HG03571 (cell line): Measurements from ENCODE around the gene OR10P1.
"Not testable (repeated sequence)": the region's sequence is repeated elsewhere in the genome, so short reads cannot be mapped to it uniquely, and the experiment has no call there.

Source experiments
- ATAC-seq: cut with Tn5 transposase; IDR thresholded peaks from one replicate; pipeline ENCODE4 v1.9.1; 2021; ENCODE audit not compliant: unreplicated experiment

OR10P1 gene, protein sequence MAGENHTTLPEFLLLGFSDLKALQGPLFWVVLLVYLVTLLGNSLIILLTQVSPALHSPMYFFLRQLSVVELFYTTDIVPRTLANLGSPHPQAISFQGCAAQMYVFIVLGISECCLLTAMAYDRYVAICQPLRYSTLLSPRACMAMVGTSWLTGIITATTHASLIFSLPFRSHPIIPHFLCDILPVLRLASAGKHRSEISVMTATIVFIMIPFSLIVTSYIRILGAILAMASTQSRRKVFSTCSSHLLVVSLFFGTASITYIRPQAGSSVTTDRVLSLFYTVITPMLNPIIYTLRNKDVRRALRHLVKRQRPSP

DNA sequence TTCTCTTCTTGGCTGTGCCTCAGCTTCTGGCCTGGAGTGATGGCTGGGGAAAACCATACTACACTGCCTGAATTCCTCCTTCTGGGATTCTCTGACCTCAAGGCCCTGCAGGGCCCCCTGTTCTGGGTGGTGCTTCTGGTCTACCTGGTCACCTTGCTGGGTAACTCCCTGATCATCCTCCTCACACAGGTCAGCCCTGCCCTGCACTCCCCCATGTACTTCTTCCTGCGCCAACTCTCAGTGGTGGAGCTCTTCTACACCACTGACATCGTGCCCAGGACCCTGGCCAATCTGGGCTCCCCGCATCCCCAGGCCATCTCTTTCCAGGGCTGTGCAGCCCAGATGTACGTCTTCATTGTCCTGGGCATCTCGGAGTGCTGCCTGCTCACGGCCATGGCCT lies at the start of gene OR10P1:
Gene OR10P1, plus strand, starts transcription at position 40 of the 400 bp plus-strand sequence. Its CDS starts 0 bp downstream, at position 40.
- ATAC-seq: no peak

DNA sequence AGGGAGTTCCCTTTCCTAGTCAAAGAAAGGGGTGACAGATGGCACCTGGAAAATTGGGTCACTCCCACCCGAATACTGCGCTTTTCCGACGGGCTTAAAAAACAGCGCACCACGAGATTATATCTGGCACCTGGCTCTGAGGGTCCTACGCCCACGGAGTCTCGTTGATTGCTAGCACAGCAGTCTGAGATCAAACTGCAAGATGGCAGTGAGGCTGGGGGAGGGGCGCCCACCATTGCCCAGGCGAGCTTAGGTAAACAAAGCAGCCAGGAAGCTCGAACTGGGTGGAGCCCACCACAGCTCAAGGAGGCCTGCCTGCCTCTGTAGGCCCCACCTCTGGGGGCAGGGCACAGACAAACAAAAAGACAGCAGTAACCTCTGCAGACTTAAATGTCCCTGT lies 46.5 kb upstream of the OR10P1 start:
- ATAC-seq: not testable (repeated sequence)

DNA sequence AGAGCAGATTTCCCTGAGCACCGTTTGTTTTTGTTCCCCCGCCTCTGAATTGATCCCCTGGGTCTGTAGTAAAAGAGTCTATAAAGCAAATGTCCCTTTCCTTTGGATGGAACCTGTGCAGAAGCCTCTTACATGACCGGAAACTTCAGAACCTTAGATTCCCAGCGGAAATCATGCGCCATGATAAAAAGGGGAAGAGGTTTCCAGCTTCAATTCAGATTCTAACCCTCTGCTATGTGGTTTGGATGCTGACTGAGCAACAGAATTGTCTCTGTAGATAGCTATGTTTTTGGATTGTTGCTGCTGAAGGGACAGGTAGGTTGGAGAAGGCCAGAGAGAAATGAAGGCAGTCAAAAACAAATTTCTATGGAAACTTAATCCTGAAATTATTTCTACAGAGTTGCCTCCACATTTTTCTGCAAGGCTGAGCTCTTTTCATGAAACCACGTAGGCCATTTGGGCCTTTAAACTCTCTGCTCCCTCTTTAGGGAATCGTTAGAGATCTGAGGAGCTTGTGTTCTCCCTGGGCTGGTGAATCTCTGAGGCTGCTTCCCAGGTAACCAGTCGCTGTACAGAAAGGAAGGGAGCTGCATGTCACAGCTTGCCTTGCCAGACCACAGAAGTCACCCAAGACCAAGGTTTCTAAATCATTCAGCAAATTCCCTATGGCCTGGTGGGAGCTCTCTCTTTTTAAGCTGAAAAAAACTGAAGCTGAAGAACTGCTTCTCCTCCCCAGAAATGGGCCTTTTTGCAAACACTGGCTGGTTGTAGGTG lies 28.7 kb upstream of the OR10P1 start:
- no peak for ATAC-seq

DNA sequence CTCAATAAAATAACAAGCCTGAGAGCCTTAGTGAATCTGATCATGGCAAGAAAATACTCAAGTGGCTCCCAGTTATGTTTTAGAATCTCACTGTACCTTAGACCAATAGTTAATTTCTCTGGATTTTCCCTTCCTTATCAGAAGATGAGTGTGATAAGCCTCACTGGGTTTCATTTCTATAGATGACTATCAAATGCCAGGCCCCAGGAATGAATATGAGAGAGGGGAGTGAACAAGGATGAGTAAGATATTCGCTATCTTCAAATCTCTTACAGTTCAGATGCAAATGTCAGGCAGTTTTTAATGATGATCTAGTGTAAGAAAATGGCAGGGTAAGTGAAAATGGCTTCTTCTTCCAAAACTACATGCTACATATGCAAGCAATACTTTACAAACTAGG lies 26.1 kb upstream of the OR10P1 start:
- ATAC-seq: no peak

DNA sequence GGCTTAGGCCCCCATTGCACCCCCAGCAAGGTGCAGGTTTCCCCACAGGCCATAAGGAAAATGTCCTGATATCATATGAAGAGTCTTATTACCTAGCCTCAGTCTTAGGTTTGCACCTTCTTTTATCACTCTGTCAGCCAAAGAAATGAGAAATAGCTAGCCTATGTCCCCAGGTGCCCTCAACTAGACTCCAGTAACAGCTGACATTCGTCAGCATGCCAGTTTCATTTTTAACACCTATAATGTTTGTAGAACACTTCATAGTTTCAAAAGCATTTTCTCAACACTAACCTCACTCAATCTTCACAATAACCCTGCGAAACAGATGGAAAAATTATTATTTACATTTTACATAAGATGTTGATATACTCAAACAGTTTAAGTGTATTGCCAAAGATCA lies 24.0 kb upstream of the OR10P1 start:
- ATAC-seq: no peak

DNA sequence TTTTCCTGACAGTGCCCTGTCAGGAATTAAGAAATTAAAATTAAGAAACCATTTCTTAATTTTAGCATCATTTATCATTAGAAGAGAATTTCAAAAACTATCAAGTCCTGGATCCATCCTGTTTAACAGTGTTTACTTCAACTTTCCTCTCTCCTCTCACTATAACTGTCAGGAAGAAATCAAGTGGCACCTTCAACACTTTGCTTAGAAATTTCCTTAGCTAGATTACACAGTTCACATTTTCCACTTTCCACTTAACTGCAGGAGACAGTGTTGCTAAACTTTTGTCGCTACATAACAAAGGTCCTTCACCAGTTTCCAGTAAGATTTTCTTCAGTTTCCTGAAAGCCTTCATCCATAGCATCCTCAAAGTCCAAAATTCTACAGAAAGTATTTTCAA lies 21.9 kb upstream of the OR10P1 start:
- ATAC-seq: no peak

DNA sequence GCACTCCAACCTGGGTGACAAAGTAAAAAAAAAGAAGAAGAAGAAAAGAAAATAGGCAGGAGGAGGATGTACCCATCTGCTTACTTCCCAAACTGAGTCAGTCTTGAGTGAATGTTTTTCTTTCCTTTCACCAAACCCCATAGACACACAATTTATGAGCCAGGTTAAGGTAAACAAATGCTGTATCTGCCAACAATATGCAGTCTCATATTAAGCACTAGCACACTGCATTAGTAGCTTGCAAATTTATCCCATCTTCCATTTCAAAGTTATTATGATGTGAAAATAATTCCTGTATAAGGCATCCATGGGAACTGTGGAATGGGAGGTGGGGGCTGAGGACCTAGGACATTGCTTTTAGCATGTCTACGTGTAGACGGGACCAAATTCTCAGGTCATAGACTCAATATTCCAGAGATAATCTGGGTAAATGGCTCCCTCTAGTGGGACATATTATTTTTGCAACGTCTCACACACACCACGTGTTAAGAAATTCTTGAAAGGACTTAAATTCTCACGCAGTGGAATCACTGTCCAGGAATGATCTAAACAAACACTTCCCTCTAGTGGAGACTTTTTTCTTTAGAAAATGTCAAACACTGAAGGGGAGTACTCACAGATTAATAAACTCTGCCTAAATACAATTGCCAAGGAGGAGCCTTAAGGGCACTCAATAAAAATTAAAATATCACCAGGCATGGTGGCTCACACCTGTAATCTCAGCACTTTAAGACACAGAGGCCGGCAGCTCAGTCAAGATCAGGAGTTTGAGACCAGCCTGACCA lies 17.1 kb upstream of the OR10P1 start:
- peak; percentile 77 for ATAC-seq

DNA sequence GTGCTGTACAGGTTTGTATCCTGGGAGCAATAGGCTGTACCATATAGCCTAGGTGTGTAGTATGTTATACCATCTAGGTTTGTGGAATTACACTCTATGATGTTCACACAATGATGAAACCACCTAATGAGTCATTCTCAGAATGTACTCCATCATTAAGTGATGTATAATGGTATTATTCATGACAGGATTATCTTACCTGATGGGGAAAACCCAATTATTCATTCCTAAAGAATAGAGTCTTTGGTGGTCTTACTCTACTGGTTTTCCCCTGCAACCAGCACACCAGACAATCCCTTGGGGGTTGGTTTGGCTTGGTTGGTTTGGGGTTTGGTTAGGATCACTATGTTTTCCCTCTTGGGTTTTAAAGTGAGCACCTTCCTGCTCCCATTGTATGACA lies 12.6 kb upstream of the OR10P1 start:
- peak; percentile 45 for ATAC-seq

DNA sequence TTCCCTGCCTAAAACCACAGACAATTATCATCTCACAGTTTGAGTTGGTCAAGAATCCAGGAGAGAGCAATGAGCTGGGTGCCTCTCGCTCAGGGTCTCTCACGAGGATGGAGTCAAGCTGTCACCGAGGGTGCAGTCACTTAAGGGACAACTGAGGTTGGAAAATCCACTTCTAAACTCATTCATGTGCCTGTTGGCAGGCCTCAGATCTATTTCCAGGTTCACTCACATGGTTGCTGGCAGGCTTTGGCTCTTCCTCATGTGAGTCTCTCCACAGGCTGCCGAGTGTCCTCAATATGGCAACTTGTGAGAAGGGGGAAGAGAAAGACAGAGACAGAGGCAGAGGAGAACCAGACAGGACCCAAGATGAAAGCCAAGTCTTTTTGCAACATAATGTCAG lies 10.5 kb upstream of the OR10P1 start:
- ATAC-seq: no peak

DNA sequence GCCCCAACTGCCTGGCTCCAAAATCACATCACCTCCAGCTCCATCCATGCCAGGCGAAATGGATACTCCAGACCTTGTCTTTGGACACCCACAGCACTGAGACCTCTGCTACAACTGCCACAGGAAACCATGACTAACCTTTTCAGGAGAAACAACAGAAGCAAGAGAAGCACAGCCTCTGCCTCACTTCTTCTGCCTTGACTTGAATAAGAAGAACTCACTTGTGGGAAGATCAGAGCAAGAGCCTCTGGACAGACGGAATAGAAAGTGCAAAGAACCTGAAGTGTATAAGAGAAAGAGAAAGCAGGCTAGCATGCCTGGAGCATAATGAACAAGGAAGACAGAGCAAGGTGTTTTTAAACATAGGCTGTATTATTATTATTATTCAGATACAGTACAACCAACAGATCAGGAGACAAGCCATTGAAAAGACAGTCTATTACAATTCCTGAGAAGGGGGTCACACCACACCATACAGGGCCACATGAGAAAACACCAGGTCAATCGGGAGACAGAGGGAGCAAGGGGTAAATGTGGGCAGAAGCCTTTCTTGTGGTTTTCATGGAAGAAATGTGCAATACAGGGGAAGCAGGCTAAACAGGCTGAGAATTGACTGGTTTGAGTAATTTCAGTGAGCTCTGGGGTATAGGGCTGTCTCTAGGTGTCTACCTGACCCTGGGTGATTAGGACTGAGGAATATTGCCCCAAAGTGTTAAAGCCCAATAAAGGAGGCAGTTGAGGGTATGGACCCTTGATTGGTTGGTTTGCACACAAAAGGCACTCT lies 7.4 kb upstream of the OR10P1 start:
- ATAC-seq: no peak

DNA sequence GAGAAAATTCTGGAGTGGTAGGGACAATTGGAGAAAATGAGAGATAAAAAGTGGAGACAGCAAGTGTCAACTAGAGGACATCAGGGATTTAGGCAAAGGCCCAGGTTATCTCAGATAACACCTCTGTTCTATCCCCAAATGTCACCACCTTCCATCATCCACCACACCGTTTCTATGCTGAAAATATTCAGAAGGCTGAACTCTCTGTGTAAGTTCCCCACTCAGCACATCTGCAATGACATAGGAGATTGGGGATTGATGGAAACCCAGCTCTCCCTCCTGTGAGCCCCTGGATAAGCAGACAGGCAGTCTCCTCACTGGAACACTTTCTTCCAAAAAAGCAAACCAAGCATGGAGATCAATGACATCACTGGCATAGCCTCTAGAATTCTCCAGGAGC lies 5.6 kb upstream of the OR10P1 start:
- ATAC-seq: no peak

DNA sequence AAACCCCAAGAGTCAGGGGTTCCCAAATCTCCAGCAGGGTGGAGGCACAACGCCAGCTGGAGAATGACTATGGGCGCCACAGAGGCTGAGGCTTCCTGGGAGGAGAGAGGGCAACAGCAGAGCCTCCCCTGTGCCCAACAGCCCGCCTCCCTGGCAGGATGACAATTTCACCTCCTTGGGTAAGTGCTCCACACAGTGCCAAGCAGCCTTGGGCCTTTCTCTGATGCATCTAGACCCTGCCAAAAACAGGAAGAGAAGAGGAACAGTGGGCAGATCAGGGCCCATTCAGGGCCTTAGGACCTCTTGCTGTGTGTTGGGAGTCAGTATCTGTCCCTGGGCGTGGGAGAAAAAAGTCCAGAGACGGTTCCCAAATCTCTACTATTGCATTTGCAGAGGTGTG lies 5.0 kb upstream of the OR10P1 start:
- ATAC-seq: no peak

DNA sequence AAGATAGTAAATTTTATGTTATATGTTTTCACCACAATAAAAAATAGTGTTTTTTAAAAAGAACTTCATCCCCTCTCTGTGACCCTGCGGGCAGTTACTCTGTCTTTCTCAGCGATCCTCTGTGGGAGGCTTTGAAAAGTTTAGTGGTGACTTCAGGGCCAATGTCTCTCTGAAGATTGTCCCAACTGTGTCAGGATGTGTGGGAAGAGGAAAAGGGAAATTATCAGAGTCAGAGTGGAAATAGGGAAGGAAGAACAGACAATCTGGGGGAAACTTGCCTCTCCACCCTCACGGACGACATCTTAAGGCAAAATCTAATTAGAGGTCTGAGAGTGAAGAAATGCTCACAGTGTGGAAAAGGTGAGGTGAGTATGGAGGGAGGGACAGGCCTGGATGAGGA lies 3.5 kb upstream of the OR10P1 start:
- no peak for ATAC-seq

DNA sequence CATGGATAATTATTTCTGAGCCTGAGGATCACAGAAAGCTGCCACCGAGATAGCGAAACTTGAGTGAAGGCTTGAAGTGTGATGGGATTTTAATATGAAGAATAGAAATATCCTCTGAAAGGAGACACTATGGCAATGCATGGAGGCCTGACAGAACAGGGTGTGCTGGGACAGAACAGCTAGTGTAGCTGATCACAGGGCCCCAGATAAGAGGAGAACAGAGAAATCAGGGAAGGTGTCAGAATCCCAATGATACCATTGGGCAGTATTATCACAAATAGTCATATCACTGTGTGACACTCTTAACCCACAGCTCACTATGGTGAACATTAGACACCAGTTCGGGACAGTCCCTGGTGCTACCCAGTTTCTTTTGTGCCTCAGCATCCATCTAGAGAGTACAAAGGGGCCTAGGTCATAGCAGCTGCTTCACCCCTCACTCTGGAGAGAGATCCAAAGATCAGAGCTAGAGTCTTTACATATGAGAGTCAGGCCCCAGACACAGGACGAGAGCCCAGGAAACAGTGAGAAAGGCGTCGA lies 506 bp upstream of the OR10P1 start:
- no peak for ATAC-seq

DNA sequence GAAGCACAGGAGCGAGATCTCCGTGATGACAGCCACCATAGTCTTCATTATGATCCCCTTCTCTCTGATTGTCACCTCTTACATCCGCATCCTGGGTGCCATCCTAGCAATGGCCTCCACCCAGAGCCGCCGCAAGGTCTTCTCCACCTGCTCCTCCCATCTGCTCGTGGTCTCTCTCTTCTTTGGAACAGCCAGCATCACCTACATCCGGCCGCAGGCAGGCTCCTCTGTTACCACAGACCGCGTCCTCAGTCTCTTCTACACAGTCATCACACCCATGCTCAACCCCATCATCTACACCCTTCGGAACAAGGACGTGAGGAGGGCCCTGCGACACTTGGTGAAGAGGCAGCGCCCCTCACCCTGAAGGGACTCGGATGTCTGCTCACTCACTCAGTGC lies 775 bp downstream of the OR10P1 start:
- no peak for ATAC-seq

DNA sequence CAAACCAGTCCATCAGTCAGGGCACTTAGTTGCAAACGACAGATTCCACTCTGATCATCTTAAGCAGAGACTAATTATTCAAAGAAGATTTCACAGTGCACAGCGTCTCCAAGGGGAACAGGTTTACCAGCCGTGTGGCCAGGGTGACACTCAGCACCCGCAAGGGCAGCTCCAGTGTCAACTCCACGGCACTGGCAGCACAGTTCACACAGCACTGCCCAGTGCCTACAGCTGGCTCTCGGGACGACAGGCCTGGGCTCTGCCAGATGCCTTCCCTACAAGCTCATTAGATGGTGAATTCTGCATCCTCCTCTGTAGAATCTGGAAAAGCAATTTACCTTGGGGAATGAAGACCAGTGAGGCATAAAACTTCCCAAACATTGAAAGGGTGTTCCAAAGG lies 4.9 kb downstream of the OR10P1 start:
- no peak for ATAC-seq

DNA sequence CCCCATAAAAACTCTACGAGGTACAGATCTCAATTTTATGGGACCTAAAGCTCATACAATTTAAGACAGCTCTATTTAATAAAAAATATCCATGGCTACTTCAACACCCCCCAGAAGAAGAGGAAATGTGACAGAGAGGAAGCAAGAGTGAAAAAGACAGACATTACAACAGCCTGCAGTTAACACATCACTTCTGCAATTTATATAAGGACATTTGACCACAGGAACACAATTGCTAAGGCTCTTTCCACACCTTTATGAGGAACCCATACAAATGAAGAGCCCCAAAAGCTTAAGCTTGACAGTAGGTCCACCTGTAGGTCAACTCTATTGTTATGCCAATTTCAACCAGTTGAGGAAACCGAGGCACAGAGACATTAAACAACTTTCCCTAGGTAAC lies 5.6 kb downstream of the OR10P1 start:
- no peak for ATAC-seq

DNA sequence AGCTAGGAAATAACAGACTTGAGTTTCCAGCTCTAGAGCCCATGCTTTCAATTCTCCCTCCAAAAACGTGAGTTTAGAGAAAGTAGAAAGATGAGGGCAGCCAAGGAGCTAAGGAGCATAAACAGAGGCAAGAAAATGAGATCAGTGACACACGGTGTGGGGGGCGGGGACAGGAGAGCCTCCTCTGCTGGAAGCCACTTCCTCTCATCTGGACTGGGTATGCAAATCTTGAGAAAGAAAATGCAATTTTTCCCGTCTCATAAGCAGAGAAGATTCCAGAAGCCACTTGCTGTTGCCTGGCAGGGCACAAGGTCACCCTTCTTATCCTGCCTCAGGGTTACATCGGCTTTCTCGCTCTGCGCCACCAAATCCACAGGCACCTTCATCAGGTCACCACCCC lies 6.0 kb downstream of the OR10P1 start:
- ATAC-seq: no peak

DNA sequence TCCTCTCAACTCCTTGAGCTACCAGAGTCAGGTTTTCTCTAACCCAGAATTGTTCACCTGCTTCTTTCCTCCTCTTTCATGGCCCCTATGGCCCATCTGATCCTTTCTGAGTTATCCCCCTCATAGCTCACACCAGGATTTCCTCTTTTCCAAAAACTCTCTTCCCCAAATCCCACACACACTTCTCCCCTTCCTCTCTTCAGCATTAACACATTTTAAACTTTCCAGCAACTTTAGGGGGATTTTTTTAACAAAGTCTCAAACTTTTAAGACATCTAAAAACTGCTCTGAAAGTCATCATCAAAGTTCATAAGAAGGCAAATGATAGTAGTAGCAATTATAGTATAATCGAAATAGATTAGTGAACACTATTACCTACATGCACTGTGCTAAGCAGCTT lies 7.9 kb downstream of the OR10P1 start:
- ATAC-seq: no peak

DNA sequence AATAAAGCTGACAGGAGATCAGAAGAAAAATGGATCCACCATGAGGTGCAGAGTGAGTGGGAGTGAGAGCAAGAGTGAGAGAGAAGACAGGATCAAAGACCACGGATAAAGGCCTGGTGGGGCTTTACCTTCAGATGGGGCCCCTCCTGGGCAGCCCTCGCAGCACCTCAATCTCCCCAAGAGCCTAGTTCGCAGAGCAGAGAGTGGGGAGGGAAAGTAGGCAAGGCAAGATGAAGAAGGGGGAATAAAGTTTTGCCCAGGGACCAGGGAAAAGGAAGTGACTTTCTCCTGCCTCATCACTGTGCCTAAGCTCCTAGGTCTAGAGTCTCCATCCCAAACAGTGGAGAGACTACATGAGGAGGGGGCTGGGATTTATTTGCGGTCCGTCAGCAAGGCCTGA lies 10.3 kb downstream of the OR10P1 start:
- no peak for ATAC-seq
